Measurements from ENCODE around the gene CCDC134.

DNA sequence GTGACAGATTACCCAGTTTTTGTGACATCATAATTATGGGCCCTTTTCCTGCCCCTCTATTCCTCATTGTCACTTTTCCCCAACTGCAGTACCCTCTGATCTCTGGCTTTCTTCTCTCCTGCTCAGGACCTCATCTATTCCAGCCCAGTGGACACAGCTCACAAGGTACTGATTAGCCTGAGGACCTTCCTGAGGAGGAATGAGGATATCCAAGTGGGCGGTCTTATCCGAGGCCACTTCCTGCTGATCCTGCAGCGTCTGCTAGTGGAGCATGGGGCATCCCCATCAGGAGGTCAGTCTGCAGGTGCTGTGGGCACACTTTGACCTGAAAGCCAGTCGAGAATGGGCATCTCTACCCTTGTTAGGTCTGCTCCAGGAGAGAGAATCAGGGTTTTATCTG, 24.5 kb upstream of the CCDC134 start:
- TF ChIP-seq RFX5 (IDR thresholded peaks at IDR 0.05; ENCODE audit: low read length) (no peak), NFIC (IDR thresholded peaks at IDR 0.05; ENCODE audit: borderline replicate concordance) (no peak), POLR2AphosphoS5 (IDR thresholded peaks at IDR 0.05; ENCODE audit: low read depth, low read length) (no peak), TAF1 (IDR thresholded peaks at IDR 0.05; ENCODE audit: borderline replicate concordance, low read depth, low read length) (no peak), EZH2phosphoT487 (IDR thresholded peaks at IDR 0.05; ENCODE audit: borderline replicate concordance, low read depth) (no peak), EP300 (IDR thresholded peaks at IDR 0.05; ENCODE audit: borderline replicate concordance in 1 of 2, low read depth in 1 of 2, low read length in 1 of 2) (no peak), IRF3 (IDR thresholded peaks at IDR 0.05; ENCODE audit: low read depth, low read length) (no peak), FOXJ3 (CRISPR knock-in tag; IDR thresholded peaks at IDR 0.05) (no peak), RCOR1 (IDR thresholded peaks at IDR 0.05; ENCODE audit: low read length) (no peak)
- TF ChIP-seq, protein P1, sequence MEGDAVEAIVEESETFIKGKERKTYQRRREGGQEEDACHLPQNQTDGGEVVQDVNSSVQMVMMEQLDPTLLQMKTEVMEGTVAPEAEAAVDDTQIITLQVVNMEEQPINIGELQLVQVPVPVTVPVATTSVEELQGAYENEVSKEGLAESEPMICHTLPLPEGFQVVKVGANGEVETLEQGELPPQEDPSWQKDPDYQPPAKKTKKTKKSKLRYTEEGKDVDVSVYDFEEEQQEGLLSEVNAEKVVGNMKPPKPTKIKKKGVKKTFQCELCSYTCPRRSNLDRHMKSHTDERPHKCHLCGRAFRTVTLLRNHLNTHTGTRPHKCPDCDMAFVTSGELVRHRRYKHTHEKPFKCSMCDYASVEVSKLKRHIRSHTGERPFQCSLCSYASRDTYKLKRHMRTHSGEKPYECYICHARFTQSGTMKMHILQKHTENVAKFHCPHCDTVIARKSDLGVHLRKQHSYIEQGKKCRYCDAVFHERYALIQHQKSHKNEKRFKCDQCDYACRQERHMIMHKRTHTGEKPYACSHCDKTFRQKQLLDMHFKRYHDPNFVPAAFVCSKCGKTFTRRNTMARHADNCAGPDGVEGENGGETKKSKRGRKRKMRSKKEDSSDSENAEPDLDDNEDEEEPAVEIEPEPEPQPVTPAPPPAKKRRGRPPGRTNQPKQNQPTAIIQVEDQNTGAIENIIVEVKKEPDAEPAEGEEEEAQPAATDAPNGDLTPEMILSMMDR (IDR thresholded peaks at IDR 0.05) = no peak
- TF ChIP-seq, protein P2, sequence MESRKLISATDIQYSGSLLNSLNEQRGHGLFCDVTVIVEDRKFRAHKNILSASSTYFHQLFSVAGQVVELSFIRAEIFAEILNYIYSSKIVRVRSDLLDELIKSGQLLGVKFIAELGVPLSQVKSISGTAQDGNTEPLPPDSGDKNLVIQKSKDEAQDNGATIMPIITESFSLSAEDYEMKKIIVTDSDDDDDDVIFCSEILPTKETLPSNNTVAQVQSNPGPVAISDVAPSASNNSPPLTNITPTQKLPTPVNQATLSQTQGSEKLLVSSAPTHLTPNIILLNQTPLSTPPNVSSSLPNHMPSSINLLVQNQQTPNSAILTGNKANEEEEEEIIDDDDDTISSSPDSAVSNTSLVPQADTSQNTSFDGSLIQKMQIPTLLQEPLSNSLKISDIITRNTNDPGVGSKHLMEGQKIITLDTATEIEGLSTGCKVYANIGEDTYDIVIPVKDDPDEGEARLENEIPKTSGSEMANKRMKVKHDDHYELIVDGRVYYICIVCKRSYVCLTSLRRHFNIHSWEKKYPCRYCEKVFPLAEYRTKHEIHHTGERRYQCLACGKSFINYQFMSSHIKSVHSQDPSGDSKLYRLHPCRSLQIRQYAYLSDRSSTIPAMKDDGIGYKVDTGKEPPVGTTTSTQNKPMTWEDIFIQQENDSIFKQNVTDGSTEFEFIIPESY (IDR thresholded peaks at IDR 0.05; ENCODE audit: borderline replicate concordance, low read depth) = no peak
- TF ChIP-seq, protein P3, sequence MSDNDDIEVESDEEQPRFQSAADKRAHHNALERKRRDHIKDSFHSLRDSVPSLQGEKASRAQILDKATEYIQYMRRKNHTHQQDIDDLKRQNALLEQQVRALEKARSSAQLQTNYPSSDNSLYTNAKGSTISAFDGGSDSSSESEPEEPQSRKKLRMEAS (IDR thresholded peaks at IDR 0.05; ENCODE audit: low read depth) = no peak
